Activated CD8-positive, alpha-beta memory T cell treated with anti-CD3 and anti-CD28 coated beads, Interleukin-2, amount 50 U/mL, for 1 hour (primary cell): ENCODE results near the gene ANKRD33.

Experiments used
- DNase-seq: peaks from one replicate; pipeline ENCODE4 v3.0.0-alpha.2; 2020; ENCODE audit errors: extremely low read depth

The ANKRD33 gene

DNA sequence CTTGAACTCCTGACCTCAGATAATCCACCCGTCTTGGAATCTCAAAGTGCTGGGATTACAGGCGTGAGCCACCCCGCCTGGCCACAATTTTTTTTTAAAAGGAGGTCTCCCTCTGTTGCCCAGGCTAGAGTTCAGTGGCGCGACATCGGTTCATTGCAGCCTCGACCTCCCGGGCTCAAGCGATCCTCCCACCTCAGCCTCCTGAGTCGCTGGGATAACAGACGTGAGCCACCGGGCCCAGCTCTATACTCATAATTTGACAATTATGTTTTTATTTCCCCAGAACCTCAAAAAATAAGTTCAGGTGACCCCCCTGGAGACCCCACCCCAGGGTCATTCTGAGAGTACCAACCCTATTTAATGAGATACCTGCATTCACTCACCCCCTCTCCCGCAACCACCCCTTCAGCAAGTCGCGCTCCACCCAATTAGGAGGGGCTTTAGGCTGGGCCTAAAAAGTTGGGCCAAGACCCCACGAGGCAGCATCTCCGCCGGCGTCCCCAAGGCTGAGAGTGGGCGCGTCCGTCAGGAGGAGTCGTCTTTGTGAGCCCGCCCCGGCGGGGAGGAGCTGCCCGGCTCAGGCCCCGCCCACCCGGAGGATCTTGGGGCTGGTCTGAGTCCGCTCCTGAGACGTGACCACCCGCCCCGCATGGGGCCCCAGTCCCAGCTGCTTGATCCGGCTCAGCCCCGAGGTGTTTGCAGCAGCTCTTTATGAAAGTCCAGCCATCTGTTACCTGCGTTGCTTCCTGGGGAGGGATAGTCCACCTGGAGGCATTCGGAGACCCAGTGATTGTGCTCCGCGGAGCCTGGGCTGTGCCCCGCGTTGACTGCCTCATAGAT lies at the start of gene ANKRD33:
TSS of gene ANKRD33 (plus strand) at position 628 of the 840 bp plus-strand sequence. CDS start at position 712, 84 bp downstream.
- no peak for DNase-seq

DNA sequence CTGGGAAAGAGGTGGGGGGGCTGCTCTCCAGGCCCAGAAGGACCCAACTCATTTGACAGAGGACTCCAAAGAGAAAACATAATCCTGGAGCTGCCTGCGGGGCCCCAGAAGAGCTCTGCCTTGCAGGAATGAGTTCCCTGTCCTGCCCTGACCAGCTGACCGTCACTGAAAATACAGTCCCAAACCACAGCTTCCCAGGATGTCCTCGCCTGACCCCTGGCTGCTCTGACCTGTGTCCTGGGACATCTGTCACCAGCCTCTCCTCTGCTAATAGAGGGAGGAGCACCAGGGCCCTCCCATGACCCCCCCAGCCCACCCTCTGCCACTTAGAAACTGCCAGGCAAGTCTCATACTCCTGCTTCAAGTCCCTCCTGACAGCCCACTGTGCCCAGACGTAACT lies 49.1 kb upstream of the ANKRD33 start:
- no peak for DNase-seq

- DNase-seq = no peak
These were observed 48.5 kb upstream of the ANKRD33 start for GRCh38 chr12:51839310-51839947.

GRCh38 chr12:51840966-51841365 lies 46.9 kb upstream of the ANKRD33 start:
- no peak for DNase-seq

DNA sequence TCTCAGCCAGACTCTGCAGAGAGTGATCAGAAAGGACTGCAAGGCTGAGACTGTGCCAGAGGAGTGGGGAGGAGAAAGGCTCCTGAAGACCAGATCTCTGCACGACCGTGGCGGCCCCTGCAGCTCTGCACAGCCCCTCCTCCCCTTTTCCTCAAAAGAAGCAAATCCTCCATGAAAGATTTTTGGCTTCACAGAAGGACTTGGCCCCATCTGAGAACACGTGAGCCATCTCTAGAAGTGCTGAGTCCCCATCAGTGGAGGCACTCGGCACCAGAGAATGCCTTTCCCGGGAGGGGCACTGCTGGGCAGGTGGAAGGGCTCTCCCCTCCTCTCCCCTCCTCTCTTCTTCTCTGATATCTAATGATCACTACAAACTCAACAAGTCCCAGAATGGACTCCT lies 46.2 kb upstream of the ANKRD33 start:
- no peak for DNase-seq

- no peak for DNase-seq
These were observed 43.0 kb upstream of the ANKRD33 start for GRCh38 chr12:51844854-51845253.

DNA sequence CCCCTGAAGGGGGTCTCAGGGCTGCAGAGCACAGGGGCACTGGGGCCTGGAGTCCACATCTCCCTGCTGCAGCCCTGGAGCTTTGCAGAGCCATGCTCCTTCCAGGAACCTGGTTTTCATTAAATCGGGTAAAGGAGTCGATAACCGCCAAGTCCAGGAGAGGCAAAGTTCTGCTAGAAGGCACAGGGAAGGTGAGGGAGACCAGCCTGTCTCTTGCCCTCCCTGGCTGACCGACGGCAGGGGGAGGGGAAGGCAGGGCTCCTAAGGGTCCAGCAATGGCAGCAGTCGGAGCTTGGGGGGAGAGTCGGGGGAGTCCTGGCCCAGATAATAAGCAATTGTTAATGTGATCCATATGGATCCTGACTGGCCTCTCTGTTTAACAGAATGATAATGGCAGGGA lies 42.4 kb upstream of the ANKRD33 start:
- no peak for DNase-seq

DNA sequence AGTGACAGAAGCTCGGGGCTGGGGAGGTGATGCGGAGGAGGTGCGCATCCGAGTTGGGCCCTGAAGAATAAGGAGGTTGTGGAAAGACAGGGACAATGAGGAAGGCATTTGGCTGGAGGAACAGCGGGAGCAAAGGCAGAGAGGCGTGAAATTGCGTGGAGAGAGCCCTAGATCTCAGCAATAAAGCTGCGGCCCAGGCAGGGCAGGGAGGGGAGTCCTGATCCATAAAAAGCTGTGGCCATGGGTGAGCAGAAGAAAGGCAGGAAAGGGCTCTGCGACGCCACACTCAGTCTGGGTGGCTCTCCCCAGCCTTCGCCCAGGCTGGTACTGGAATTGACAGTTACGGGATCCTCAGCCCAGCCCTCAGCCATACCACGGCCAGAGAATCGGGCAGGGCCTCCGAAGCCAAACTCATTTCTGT lies 41.6 kb upstream of the ANKRD33 start:
- no peak for DNase-seq

- DNase-seq = no peak
These were observed 40.8 kb upstream of the ANKRD33 start for GRCh38 chr12:51846911-51847642.

DNA sequence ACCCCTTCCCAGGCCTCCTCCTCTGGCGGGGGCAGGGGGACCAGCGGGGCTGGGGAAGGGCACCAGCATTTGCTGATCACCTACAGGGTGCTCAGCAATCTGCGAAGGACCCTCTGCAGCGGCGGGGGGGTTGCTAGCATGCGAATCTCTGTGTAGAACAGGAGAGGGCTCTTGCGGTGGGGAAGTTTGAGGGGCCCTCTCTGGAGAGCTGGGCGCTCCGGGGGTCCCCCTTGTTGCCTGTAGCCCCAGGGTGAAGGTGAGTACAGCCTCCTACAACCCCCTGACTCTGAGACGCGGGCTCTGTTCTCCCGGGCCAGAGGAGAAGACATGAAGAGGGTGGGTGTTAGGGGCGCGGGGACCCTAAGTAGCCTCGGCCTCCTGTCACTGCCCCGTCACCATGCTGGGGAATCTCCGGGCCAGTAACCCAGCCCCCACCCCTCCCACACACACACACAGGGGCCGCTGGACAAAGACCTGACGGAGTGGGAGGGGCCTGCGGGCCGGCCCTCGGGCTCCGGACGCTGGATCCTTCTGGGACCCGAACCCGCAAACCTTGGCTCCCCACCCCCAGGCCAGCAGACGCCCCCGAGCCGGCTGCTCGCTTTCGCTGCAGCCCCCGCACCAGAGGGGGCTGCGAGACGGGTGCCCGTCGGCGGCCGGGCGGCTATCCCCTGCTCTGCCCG lies 40.1 kb upstream of the ANKRD33 start:
- DNase-seq = no peak

GRCh38 chr12:51848326-51848727 lies 39.6 kb upstream of the ANKRD33 start, which contains the start of gene FIGNL2:
TSS of gene FIGNL2 (minus strand) at chr12:51848718. CDS start at chr12:51822413, 26,305 bp downstream.
- no peak for DNase-seq

GRCh38 chr12:51848841-51849735 lies 38.8 kb upstream of the ANKRD33 start:
- DNase-seq = no peak

DNA sequence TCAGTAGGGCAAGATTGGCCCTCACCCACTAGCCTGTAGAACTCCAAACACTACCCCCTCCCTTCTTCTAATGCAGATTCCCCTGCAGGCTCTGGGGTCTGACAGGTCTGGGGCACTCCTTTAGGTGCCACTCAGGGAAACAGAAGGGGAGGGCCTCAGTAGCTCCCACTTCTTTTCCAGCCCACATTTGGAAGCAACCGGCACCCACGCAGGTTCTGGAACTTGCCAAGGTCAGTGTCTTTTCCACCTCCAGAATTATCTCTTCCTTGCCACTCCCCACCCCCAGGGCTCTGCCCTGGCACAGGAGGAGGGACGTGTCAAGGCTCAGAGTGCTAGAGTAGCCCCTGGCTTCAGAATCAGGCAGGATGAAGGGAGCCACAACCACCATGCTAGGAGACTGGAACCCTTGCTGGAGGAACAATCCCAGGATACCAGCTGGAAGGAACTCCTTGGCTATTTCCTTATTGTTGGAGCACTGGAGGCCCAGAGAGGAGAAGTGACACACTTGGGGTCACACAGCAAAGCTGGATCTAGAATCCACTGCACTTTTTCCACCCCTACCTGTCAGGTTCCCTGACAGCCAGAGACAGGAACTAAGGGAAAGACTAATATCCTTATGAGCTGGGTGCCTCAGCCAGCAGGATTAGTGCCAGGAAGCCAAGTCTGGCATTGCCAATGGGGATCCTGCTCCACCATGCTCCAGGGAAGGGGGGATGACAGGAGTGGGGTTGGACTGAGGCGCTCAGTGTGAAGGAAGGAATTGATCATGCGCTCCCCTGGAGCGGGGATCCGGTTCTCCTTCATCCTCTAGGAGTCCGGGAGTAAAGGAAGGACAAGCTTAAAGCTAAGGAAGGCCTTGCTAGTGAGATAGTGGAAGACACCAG lies 37.6 kb upstream of the ANKRD33 start:
- no peak for DNase-seq

GRCh38 chr12:51850965-51851299 lies 37.0 kb upstream of the ANKRD33 start:
- DNase-seq = no peak

- no peak for DNase-seq
These were observed 36.3 kb upstream of the ANKRD33 start for GRCh38 chr12:51851413-51852124.

- no peak for DNase-seq
These were observed 35.3 kb upstream of the ANKRD33 start for GRCh38 chr12:51852404-51853137.

GRCh38 chr12:51855586-51856428 lies 32.1 kb upstream of the ANKRD33 start:
- no peak for DNase-seq

DNA sequence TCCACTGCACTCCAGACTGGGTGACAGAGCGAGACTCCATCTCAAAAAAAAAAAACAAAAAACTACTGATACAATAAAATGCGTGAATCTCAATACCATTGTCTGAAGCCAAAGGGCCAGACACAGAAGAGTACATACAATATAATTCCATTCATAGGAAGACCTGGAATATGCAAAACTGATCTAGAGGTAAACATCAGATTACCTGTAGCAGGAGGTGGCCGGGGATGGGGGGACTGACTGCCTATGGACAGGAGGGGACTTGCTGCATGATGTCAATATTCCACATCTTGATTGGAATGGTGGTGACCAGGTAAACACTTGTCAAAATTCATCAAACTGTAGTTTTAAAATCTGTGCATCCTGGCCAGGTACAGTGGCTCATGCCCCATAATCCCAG lies 26.9 kb upstream of the ANKRD33 start:
- no peak for DNase-seq
